ENCODE data around the gene EXOC4. TPM values are rescaled to one million over a fixed set of nuclear protein-coding genes. Genes with fewer than 3 reads are reported as not detected.

Gene EXOC4
- total and polyA plus RNA-seq, 7 donors: 7.6 to 63.0 (median 29.1) TPM

GRCh38 chr7:133354546-133355324 lies 101.9 kb downstream of the EXOC4 start:
- intact Hi-C loops (cut with DNase I): no loop called here
- no peak for ATAC-seq

DNA sequence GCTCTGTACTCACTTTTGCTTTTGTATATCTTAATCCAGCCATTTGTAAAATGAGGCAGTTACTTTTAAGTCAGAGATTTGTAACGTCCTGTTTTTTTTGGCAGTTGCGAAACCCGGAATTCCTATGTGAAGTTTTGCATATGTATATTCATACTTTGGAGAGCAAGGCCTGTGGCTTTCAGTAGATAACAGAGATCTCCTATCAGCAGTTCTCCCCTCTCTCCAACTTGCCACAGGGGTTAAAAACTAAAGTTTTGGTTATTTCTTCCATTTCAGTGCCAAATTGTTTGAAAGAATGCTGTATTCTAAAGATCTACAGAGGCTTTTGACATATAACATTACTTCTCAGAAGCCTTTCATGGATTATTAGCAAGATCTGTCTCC lies 102.4 kb downstream of the EXOC4 start:
- Histone ChIP-seq H3K4me1 (peaks cover 12% of the 10 kb centered on the region), H3K36me3 (ENCODE audit: insufficient read depth in 1 of 2, low read depth in 1 of 2) (peaks cover 0 to 8% of the 10 kb centered on the region in 2 donors), H3K27ac (no peak overlapping the region), H3K27me3 (ENCODE audit: insufficient read depth in 3 of 3, low read length in 2 of 3) (no peaks in the 10 kb centered on the region), H3K9me3 (peaks cover 20% of the 10 kb centered on the region), H3K4me3 (no peak overlapping the region)
- no peak for DNase-seq
- no peak for ATAC-seq
- TF ChIP-seq CTCF (IDR thresholded peaks at IDR 0.05): no peak
- intact Hi-C loops (cut with DNase I): no loop called here
- WGBS, 3 donors: 75 to 81% (median 76%) methylated on average over 3 of the region's 3 CpGs

More at GRCh38 chr7:133354546-133355324, 101.9 kb downstream of the EXOC4 start:
- no peak overlapping the region for H3K27ac ChIP-seq
- H3K4me1 ChIP-seq: peaks cover 12% of the 10 kb centered on the region
- no peak overlapping the region for H3K4me3 ChIP-seq
- no peaks in the 10 kb centered on the region for H3K27me3 ChIP-seq (ENCODE audit: insufficient read depth in 3 of 3, low read length in 2 of 3)
- TF ChIP-seq CTCF (IDR thresholded peaks at IDR 0.05): no peak
- peaks cover 0 to 8% of the 10 kb centered on the region in 2 donors for H3K36me3 ChIP-seq (ENCODE audit: insufficient read depth in 1 of 2, low read depth in 1 of 2)
- peaks cover 20% of the 10 kb centered on the region for H3K9me3 ChIP-seq
- WGBS, 3 donors: 88 to 94% (median 91%) methylated on average over 5 of the region's 5 CpGs
- DNase-seq: no peak

GRCh38 chr7:133355822-133356221 lies 102.9 kb downstream of the EXOC4 start:
- Histone ChIP-seq H3K4me1 (peaks cover 12% of the 10 kb centered on the region), H3K27me3 (ENCODE audit: insufficient read depth in 3 of 3, low read length in 2 of 3) (no peaks in the 10 kb centered on the region), H3K4me3 (no peak overlapping the region), H3K27ac (no peak overlapping the region), H3K36me3 (ENCODE audit: insufficient read depth in 1 of 2, low read depth in 1 of 2) (peaks cover 0 to 8% of the 10 kb centered on the region in 2 donors), H3K9me3 (peaks cover 20% of the 10 kb centered on the region)
- WGBS, 3 donors: 97% methylated on average over 3 of the region's 3 CpGs
- DNase-seq (no peak), ATAC-seq (no peak)
- intact Hi-C loops (cut with DNase I): no loop called here
- no peak for TF ChIP-seq CTCF (IDR thresholded peaks at IDR 0.05)

- WGBS, 3 donors: 64 to 82% (median 66%) methylated on average over 3 of the region's 3 CpGs
- Histone ChIP-seq H3K4me1 (peaks cover 12% of the 10 kb centered on the region), H3K27ac (no peak overlapping the region), H3K9me3 (no peaks in the 10 kb centered on the region), H3K36me3 (ENCODE audit: insufficient read depth in 1 of 2, low read depth in 1 of 2) (peaks cover 0 to 8% of the 10 kb centered on the region in 2 donors), H3K4me3 (no peak overlapping the region), H3K27me3 (ENCODE audit: insufficient read depth in 3 of 3, low read length in 2 of 3) (no peaks in the 10 kb centered on the region)
- no peak for TF ChIP-seq CTCF (IDR thresholded peaks at IDR 0.05)
- ATAC-seq (no peak), DNase-seq (no peak)
- intact Hi-C loops (cut with DNase I): no loop called here
Measured at GRCh38 chr7:133358708-133359107, 105.8 kb downstream of the EXOC4 start.

DNA sequence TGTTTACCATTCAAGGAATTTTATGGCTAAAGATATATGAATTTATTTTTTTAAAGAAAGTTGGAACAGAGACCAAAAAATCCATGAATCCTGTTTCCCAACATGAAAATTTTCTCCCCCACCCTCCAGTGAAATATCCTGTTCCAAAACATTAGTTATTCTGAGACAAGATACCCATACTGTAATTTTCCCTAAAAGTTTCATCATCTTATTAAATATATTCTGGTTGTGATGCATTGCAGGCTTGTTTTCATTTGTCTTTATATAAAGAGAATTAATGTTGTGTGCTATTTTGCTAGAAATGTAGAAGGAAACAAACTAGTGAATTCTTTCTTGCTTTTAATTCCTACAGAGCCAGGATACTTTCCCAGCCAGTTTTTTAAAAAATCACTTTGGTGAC lies 106.6 kb downstream of the EXOC4 start:
- no peak for ATAC-seq
- TF ChIP-seq CTCF (IDR thresholded peaks at IDR 0.05): no peak

More for the DNA sequence above, 106.6 kb downstream of the EXOC4 start:
- H3K4me3 ChIP-seq: no peak overlapping the region
- H3K4me1 ChIP-seq: peaks cover 12% of the 10 kb centered on the region
- no peaks in the 10 kb centered on the region for H3K27me3 ChIP-seq (ENCODE audit: insufficient read depth in 3 of 3, low read length in 2 of 3)
- H3K27ac ChIP-seq: no peak overlapping the region
- H3K36me3 ChIP-seq (ENCODE audit: insufficient read depth in 1 of 2, low read depth in 1 of 2): peaks cover 0 to 8% of the 10 kb centered on the region in 2 donors
- no peak for DNase-seq
- intact Hi-C loops (cut with DNase I): no loop called here
- H3K9me3 ChIP-seq: no peaks in the 10 kb centered on the region
